HEK293 (cell line): Measurements from ENCODE around the gene INSYN2B.

ENCODE experiments used
- CTCF ChIA-PET: fragments of 350-600 bp; formaldehyde crosslinking; extraction: SDS; loops from one replicate; lab custom pipeline; 2021; ENCODE audit warnings: antibody characterized with exemption; lab: Yijun Ruan, JAX
- POLR2A ChIA-PET: fragments of 300-600 bp; formaldehyde crosslinking; extraction: SDS; loops from one replicate; lab custom pipeline; 2020; ENCODE audit warnings: antibody characterized with exemption, inconsistent platforms; lab: Yijun Ruan, JAX
- H3K27ac ChIP-seq: fragments of 200-500 bp; sonication (Bioruptor generic); 2 replicates; pipeline ENCODE4 v1.5.1; 2014; ENCODE audit warnings: low read depth, low read length, control low read depth, inconsistent platforms; ENCODE audit errors: extremely low read depth
- H3K36me3 ChIP-seq, 2 experiments: fragments of 200-500 bp in 1 of 2; sonication (Bioruptor generic) in 1 of 2; 1 replicate in 1 of 2; 2 replicates in 1 of 2; pipeline ENCODE4 v1.5.1; 2014 to 2017; ENCODE audit warnings: inconsistent platforms in 2 of 2, low read length in 2 of 2; ENCODE audit not compliant: control insufficient read depth in 2 of 2, insufficient read depth in 1 of 2
- H3K4me1 ChIP-seq: fragments of 200-500 bp; sonication (Bioruptor generic); 2 replicates; pipeline ENCODE4 v1.5.1; 2014; ENCODE audit warnings: mild to moderate bottlenecking, low read length, inconsistent platforms; ENCODE audit not compliant: control insufficient read depth, insufficient read depth
- H3K4me3 ChIP-seq: 2 replicates; pipeline ENCODE4 v1.5.1; 2011; ENCODE audit warnings: low read depth, mild to moderate bottlenecking, control low read depth, low read length, moderate library complexity
- H3K9me3 ChIP-seq: fragments of 200-500 bp; sonication (Bioruptor generic); 2 replicates; pipeline ENCODE4 v1.5.1; 2014; ENCODE audit warnings: low read depth, low read length, inconsistent platforms; ENCODE audit not compliant: control insufficient read depth, insufficient read depth
- GLI4 ChIP-seq: fragments of 450-650 bp; formaldehyde crosslinking; IDR thresholded peaks from 2 replicates; pipeline ENCODE4 v1.5.1; 2016; ENCODE audit warnings: missing biosample characterization, missing genetic modification characterization
- GLIS2 ChIP-seq: fragments of 450-650 bp; formaldehyde crosslinking; IDR thresholded peaks from 2 replicates; pipeline ENCODE4 v1.5.1; 2016; ENCODE audit warnings: missing biosample characterization, missing genetic modification characterization
- HOXA7 ChIP-seq: sonication (generic); formaldehyde crosslinking; IDR thresholded peaks from 2 replicates; pipeline ENCODE4 v1.8.1; 2022; ENCODE audit warnings: missing genetic modification reagents, borderline replicate concordance
- OVOL3 ChIP-seq: fragments of 450-650 bp; formaldehyde crosslinking; IDR thresholded peaks from 2 replicates; pipeline ENCODE4 v1.5.1; 2016; ENCODE audit warnings: missing biosample characterization, missing genetic modification characterization
- SALL2 ChIP-seq: fragments of 450-650 bp; formaldehyde crosslinking; IDR thresholded peaks from 2 replicates; pipeline ENCODE4 v1.5.0; 2017; ENCODE audit warnings: missing biosample characterization, mild to moderate bottlenecking, missing genetic modification characterization, borderline replicate concordance
- SCRT2 ChIP-seq: fragments of 450-650 bp; formaldehyde crosslinking; IDR thresholded peaks from 2 replicates; pipeline ENCODE4 v1.5.1; 2016; ENCODE audit warnings: missing biosample characterization, missing genetic modification characterization
- SP2 ChIP-seq: fragments of 450-650 bp; formaldehyde crosslinking; IDR thresholded peaks from 2 replicates; pipeline ENCODE4 v1.5.1; 2016; ENCODE audit warnings: missing biosample characterization, missing genetic modification characterization
- ZFP37 ChIP-seq: fragments of 450-650 bp; formaldehyde crosslinking; IDR thresholded peaks from 2 replicates; pipeline ENCODE4 v1.5.1; 2016; ENCODE audit warnings: missing biosample characterization, missing genetic modification characterization
- ZIC2 ChIP-seq: fragments of 450-650 bp; formaldehyde crosslinking; IDR thresholded peaks from 2 replicates; pipeline ENCODE4 v1.5.1; 2016; ENCODE audit warnings: missing biosample characterization, missing genetic modification characterization
- ZNF169 ChIP-seq: fragments of 450-650 bp; formaldehyde crosslinking; IDR thresholded peaks from 2 replicates; pipeline ENCODE4 v1.5.1; 2016; ENCODE audit warnings: missing biosample characterization, missing genetic modification characterization
- ZNF221 ChIP-seq: fragments of 450-650 bp; formaldehyde crosslinking; IDR thresholded peaks from 2 replicates; pipeline ENCODE4 v1.5.1; 2017; ENCODE audit warnings: missing biosample characterization, missing genetic modification characterization, borderline replicate concordance
- ZNF324 ChIP-seq: fragments of 450-650 bp; formaldehyde crosslinking; IDR thresholded peaks from 2 replicates; pipeline ENCODE4 v1.5.1; 2016; ENCODE audit warnings: missing biosample characterization, missing genetic modification characterization
- ZNF350 ChIP-seq: fragments of 450-650 bp; formaldehyde crosslinking; IDR thresholded peaks from 2 replicates; pipeline ENCODE4 v1.5.0; 2017; ENCODE audit warnings: missing biosample characterization, mild to moderate bottlenecking, missing genetic modification characterization
- ZNF426 ChIP-seq: fragments of 450-650 bp; formaldehyde crosslinking; IDR thresholded peaks from 2 replicates; pipeline ENCODE4 v1.5.1; 2017; ENCODE audit warnings: missing biosample characterization, missing genetic modification characterization, mild to moderate bottlenecking, inconsistent platforms, moderate library complexity
- ZNF514 ChIP-seq: fragments of 450-650 bp; formaldehyde crosslinking; IDR thresholded peaks from 2 replicates; pipeline ENCODE4 v1.5.1; 2016; ENCODE audit warnings: missing biosample characterization, missing genetic modification characterization
- ZNF544 ChIP-seq: fragments of 450-650 bp; formaldehyde crosslinking; IDR thresholded peaks from 2 replicates; pipeline ENCODE4 v1.5.0; 2017; ENCODE audit warnings: missing biosample characterization, missing genetic modification characterization
- ZNF560 ChIP-seq: fragments of 450-650 bp; formaldehyde crosslinking; IDR thresholded peaks from 2 replicates; pipeline ENCODE4 v1.5.1; 2017; ENCODE audit warnings: missing biosample characterization, missing genetic modification characterization, borderline replicate concordance
- ZNF585B ChIP-seq: fragments of 450-650 bp; formaldehyde crosslinking; IDR thresholded peaks from 2 replicates; pipeline ENCODE4 v1.5.1; 2016; ENCODE audit warnings: missing biosample characterization, missing genetic modification characterization
- ZNF677 ChIP-seq: fragments of 450-650 bp; IDR thresholded peaks from 2 replicates; pipeline ENCODE4 v1.5.0; 2018; ENCODE audit warnings: missing biosample characterization, mild to moderate bottlenecking, missing genetic modification characterization, moderate library complexity
- ZNF701 ChIP-seq: fragments of 450-650 bp; formaldehyde crosslinking; IDR thresholded peaks from 2 replicates; pipeline ENCODE4 v1.5.1; 2016; ENCODE audit warnings: missing biosample characterization, missing genetic modification characterization
- ZNF707 ChIP-seq: fragments of 450-650 bp; formaldehyde crosslinking; IDR thresholded peaks from 2 replicates; pipeline ENCODE4 v1.5.1; 2016; ENCODE audit warnings: missing biosample characterization, missing genetic modification characterization
- ZNF830 ChIP-seq: fragments of 450-650 bp; IDR thresholded peaks from 2 replicates; pipeline ENCODE4 v1.5.0; 2018; ENCODE audit warnings: missing biosample characterization, missing genetic modification characterization, low read depth, mild to moderate bottlenecking, moderate library complexity
- ZSCAN16 ChIP-seq: fragments of 450-650 bp; formaldehyde crosslinking; IDR thresholded peaks from 2 replicates; pipeline ENCODE4 v1.5.1; 2016; ENCODE audit warnings: missing biosample characterization, missing genetic modification characterization
- TF ChIP-seq, protein P1 (sequence below): fragments of 450-650 bp; formaldehyde crosslinking; conservative IDR thresholded peaks from 2 replicates; pipeline ENCODE4 v1.5.1; 2016; ENCODE audit warnings: low read depth, missing biosample characterization, missing genetic modification characterization
- TF ChIP-seq, protein P2 (sequence below): fragments of 450-650 bp; formaldehyde crosslinking; IDR thresholded peaks from 2 replicates; pipeline ENCODE4 v1.5.1; 2016; ENCODE audit warnings: missing biosample characterization, missing genetic modification characterization
- TF ChIP-seq, protein P3 (sequence below): fragments of 450-650 bp; formaldehyde crosslinking; IDR thresholded peaks from 2 replicates; pipeline ENCODE4 v1.5.1; 2016; ENCODE audit warnings: missing biosample characterization, missing genetic modification characterization
- TF ChIP-seq, protein P4 (sequence below): fragments of 450-650 bp; formaldehyde crosslinking; IDR thresholded peaks from 2 replicates; pipeline ENCODE4 v1.5.1; 2017; ENCODE audit warnings: missing biosample characterization, missing genetic modification characterization
- TF ChIP-seq, protein P5 (sequence below): fragments of 450-650 bp; formaldehyde crosslinking; IDR thresholded peaks from 2 replicates; pipeline ENCODE4 v1.5.1; 2016; ENCODE audit warnings: missing biosample characterization, missing genetic modification characterization

Gene INSYN2B

DNA sequence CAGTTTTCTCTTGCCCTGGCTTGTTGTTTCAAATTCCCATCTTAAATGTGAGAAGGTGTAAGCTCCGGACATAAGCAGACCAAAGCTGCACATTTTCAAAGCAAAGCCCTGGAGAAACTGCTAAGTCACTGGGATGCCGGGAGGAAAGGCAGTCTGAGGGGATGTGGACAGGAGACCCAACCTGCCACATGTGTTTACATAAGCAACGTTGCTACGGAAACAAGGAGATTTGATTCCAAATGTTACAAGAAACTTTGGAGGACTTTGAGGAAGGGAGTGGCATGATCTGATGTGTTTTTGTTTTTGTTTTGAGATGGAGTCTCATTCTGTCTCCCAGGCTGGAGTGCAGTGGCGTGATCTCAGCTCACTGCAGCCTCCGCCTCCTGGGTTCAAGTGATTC, 25.7 kb upstream of the INSYN2B start:
- TF ChIP-seq, protein P1, sequence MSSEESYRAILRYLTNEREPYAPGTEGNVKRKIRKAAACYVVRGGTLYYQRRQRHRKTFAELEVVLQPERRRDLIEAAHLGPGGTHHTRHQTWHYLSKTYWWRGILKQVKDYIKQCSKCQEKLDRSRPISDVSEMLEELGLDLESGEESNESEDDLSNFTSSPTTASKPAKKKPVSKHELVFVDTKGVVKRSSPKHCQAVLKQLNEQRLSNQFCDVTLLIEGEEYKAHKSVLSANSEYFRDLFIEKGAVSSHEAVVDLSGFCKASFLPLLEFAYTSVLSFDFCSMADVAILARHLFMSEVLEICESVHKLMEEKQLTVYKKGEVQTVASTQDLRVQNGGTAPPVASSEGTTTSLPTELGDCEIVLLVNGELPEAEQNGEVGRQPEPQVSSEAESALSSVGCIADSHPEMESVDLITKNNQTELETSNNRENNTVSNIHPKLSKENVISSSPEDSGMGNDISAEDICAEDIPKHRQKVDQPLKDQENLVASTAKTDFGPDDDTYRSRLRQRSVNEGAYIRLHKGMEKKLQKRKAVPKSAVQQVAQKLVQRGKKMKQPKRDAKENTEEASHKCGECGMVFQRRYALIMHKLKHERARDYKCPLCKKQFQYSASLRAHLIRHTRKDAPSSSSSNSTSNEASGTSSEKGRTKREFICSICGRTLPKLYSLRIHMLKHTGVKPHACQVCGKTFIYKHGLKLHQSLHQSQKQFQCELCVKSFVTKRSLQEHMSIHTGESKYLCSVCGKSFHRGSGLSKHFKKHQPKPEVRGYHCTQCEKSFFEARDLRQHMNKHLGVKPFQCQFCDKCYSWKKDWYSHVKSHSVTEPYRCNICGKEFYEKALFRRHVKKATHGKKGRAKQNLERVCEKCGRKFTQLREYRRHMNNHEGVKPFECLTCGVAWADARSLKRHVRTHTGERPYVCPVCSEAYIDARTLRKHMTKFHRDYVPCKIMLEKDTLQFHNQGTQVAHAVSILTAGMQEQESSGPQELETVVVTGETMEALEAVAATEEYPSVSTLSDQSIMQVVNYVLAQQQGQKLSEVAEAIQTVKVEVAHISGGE (tag by site-specific recombination) = no peak
- TF ChIP-seq SP2 (no peak), SALL2 (no peak), ZNF324 (tag by site-specific recombination) (no peak), ZNF701 (tag by site-specific recombination) (no peak), SCRT2 (no peak), ZNF514 (tag by site-specific recombination) (no peak), ZNF426 (tag by site-specific recombination) (no peak), ZNF677 (tag by site-specific recombination) (no peak), ZFP37 (no peak), ZNF221 (tag by site-specific recombination) (no peak), ZNF169 (tag by site-specific recombination) (no peak), ZNF830 (tag by site-specific recombination) (no peak), OVOL3 (tag by site-specific recombination) (no peak), ZNF544 (no peak)
- TF ChIP-seq, protein P2, sequence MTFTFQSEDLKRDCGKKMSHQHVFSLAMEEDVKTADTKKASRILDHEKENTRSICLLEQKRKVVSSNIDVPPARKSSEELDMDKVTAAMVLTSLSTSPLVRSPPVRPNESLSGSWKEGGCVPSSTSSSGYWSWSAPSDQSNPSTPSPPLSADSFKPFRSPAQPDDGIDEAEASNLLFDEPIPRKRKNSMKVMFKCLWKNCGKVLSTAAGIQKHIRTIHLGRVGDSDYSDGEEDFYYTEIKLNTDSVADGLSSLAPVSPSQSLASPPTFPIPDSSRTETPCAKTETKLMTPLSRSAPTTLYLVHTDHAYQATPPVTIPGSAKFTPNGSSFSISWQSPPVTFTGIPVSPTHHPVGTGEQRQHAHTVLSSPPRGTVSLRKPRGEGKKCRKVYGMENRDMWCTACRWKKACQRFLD = no peak
- TF ChIP-seq, protein P3, sequence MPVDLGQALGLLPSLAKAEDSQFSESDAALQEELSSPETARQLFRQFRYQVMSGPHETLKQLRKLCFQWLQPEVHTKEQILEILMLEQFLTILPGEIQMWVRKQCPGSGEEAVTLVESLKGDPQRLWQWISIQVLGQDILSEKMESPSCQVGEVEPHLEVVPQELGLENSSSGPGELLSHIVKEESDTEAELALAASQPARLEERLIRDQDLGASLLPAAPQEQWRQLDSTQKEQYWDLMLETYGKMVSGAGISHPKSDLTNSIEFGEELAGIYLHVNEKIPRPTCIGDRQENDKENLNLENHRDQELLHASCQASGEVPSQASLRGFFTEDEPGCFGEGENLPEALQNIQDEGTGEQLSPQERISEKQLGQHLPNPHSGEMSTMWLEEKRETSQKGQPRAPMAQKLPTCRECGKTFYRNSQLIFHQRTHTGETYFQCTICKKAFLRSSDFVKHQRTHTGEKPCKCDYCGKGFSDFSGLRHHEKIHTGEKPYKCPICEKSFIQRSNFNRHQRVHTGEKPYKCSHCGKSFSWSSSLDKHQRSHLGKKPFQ (tag by site-specific recombination) = no peak
- TF ChIP-seq, protein P4, sequence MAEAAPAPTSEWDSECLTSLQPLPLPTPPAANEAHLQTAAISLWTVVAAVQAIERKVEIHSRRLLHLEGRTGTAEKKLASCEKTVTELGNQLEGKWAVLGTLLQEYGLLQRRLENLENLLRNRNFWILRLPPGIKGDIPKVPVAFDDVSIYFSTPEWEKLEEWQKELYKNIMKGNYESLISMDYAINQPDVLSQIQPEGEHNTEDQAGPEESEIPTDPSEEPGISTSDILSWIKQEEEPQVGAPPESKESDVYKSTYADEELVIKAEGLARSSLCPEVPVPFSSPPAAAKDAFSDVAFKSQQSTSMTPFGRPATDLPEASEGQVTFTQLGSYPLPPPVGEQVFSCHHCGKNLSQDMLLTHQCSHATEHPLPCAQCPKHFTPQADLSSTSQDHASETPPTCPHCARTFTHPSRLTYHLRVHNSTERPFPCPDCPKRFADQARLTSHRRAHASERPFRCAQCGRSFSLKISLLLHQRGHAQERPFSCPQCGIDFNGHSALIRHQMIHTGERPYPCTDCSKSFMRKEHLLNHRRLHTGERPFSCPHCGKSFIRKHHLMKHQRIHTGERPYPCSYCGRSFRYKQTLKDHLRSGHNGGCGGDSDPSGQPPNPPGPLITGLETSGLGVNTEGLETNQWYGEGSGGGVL (tag by site-specific recombination) = no peak
- TF ChIP-seq, all 188 proteins: peak for 0
- Histone ChIP-seq H3K27ac (no peak overlapping the region), H3K36me3 (no peaks in the 10 kb centered on the region), H3K9me3 (no peaks in the 10 kb centered on the region), H3K4me3 (no peak overlapping the region), H3K4me1 (0 out of 2 replicates have a peak, but pooled peaks cover 2% of the 10 kb centered on the region)
- POLR2A ChIA-PET = no interaction called here
- CTCF ChIA-PET = interaction anchor here (1.8 kb wide), 1 partner anchor 26 kb away, joined by 6 read pairs; the partner anchor contains the start of gene INSYN2B

DNA sequence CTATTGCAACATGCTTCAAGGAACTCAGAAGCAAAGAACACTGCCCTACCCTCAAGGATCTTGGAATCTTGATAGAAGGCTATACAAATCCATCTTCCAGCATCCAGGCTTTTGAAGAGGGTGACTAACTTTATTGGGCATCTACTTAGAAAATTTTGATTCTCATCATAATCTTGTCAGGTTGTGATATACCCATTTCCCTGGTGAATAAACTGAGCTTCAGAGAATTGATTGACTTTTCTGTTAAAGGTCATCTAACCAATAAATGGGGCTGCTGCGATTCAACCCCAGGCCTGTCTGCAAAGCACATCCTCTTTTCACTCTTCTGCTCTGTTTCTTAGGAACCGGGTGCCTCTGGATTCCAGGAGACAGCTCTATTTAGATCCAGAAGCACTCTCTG, 19.9 kb upstream of the INSYN2B start:
- POLR2A ChIA-PET = no interaction called here
- CTCF ChIA-PET = interaction anchor here (0.7 kb wide), 1 partner anchor 299 kb away, joined by 4 read pairs; no protein-coding TSS in a partner anchor
- Histone ChIP-seq H3K36me3 (no peaks in the 10 kb centered on the region), H3K27ac (no peak overlapping the region), H3K4me1 (no peaks in the 10 kb centered on the region), H3K4me3 (no peak overlapping the region), H3K9me3 (no peaks in the 10 kb centered on the region)
- TF ChIP-seq HOXA7 (CRISPR knock-in tag) (no peak), ZSCAN16 (tag by site-specific recombination) (no peak), GLI4 (tag by site-specific recombination) (no peak), ZNF585B (tag by site-specific recombination) (no peak), ZNF350 (no peak), ZIC2 (tag by site-specific recombination) (no peak), ZNF560 (tag by site-specific recombination) (no peak), GLIS2 (tag by site-specific recombination) (no peak), ZNF707 (no peak)
- TF ChIP-seq, protein P5, sequence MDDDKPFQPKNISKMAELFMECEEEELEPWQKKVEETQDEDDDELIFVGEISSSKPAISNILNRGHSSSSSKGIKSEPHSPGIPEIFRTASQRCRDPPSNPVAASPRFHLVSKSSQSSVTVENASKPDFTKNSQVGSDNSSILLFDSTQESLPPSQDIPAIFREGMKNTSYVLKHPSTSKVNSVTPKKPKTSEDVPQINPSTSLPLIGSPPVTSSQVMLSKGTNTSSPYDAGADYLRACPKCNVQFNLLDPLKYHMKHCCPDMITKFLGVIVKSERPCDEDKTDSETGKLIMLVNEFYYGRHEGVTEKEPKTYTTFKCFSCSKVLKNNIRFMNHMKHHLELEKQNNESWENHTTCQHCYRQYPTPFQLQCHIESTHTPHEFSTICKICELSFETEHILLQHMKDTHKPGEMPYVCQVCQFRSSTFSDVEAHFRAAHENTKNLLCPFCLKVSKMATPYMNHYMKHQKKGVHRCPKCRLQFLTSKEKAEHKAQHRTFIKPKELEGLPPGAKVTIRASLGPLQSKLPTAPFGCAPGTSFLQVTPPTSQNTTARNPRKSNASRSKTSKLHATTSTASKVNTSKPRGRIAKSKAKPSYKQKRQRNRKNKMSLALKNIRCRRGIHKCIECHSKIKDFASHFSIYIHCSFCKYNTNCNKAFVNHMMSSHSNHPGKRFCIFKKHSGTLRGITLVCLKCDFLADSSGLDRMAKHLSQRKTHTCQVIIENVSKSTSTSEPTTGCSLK (tag by site-specific recombination) = no peak
